IMR-90 (cell line): Measurements from ENCODE around the gene CNTRL. TPM values are rescaled to one million over a fixed set of nuclear protein-coding genes. Genes with fewer than 3 reads are reported as not detected.

ENCODE experiments used
- ATAC-seq: fragments of 200-7000 bp; cut with Tn5 transposase; 2 replicates; pipeline ENCODE4 v1.9.1; 2020; ENCODE audit warnings: low read depth, mild to moderate bottlenecking, moderate library complexity
- BruUV-seq: library from RNA; stranded (reverse); fragments of 400-500 nt; replicated peaks from 2 replicates; lab custom pipeline; 2021; lab: Mats Ljungman, UMichigan
- CTCF ChIA-PET: fragments of 300-600 bp; formaldehyde crosslinking; extraction: SDS; loops from one replicate; lab custom pipeline; 2021; ENCODE audit warnings: antibody characterized with exemption; lab: Yijun Ruan, JAX
- POLR2A ChIA-PET: fragments of 300-600 bp; sonication (Branson Sonifier 250); formaldehyde crosslinking; loops from one replicate; lab custom pipeline; 2022; ENCODE audit warnings: antibody characterized with exemption; ENCODE audit not compliant: unreplicated experiment; lab: Charles Lee
- DNase-seq: peaks from one replicate; pipeline ENCODE4 v3.0.0; 2013
- H2AFZ ChIP-seq: replicated peaks from 2 replicates; pipeline ENCODE3; 2013; ENCODE audit warnings: low read length, mild to moderate bottlenecking; ENCODE audit not compliant: poor library complexity
- H2AK5ac ChIP-seq: 2 replicates; pipeline ENCODE4 v1.6.1; 2013; ENCODE audit warnings: low read depth, low read length, inconsistent platforms
- H2AK9ac ChIP-seq: replicated peaks from 2 replicates; pipeline ENCODE3; 2013; ENCODE audit warnings: mild to moderate bottlenecking, low read depth, low read length, moderate library complexity; ENCODE audit not compliant: poor library complexity
- H2BK120ac ChIP-seq: 2 replicates; pipeline ENCODE4 v1.6.1; 2013; ENCODE audit warnings: low read depth, low read length, inconsistent platforms
- H2BK15ac ChIP-seq: 3 replicates; pipeline ENCODE4 v1.6.1; 2013; ENCODE audit warnings: low read depth, low read length, inconsistent platforms
- H2BK20ac ChIP-seq: 2 replicates; pipeline ENCODE4 v1.6.1; 2013; ENCODE audit warnings: low read depth, mild to moderate bottlenecking, inconsistent platforms, low read length, moderate library complexity
- H2BK5ac ChIP-seq: 2 replicates; pipeline ENCODE4 v1.6.1; 2013; ENCODE audit warnings: mild to moderate bottlenecking, low read depth, low read length, inconsistent platforms; ENCODE audit not compliant: poor library complexity, severe bottlenecking
- H3K14ac ChIP-seq: replicated peaks from 2 replicates; pipeline ENCODE4 v1.6.1; 2013; ENCODE audit warnings: low read depth, low read length, inconsistent platforms
- H3K18ac ChIP-seq: 2 replicates; pipeline ENCODE4 v1.6.1; 2013; ENCODE audit warnings: low read depth, low read length, control low read depth
- H3K23ac ChIP-seq: 2 replicates; pipeline ENCODE4 v1.6.1; 2013; ENCODE audit warnings: low read depth, low read length, inconsistent platforms
- H3K27ac ChIP-seq: 2 replicates; pipeline ENCODE4 v1.5.1; 2013; ENCODE audit warnings: mild to moderate bottlenecking, control low read depth, low read length; ENCODE audit not compliant: insufficient read depth
- H3K27me3 ChIP-seq: 2 replicates; pipeline ENCODE4 v1.6.1; 2013; ENCODE audit warnings: low read length; ENCODE audit not compliant: control insufficient read depth, insufficient read depth
- H3K36me3 ChIP-seq: 2 replicates; pipeline ENCODE4 v1.6.1; 2013; ENCODE audit warnings: low read length, mixed read lengths; ENCODE audit not compliant: control insufficient read depth, insufficient read depth
- H3K4ac ChIP-seq: 2 replicates; pipeline ENCODE4 v1.6.1; 2013; ENCODE audit warnings: low read depth, low read length, inconsistent platforms
- H3K4me1 ChIP-seq: 2 replicates; pipeline ENCODE4 v1.6.1; 2013; ENCODE audit warnings: low read length, mixed read lengths; ENCODE audit not compliant: control insufficient read depth, insufficient read depth
- H3K4me2 ChIP-seq: 2 replicates; pipeline ENCODE4 v1.6.1; 2013; ENCODE audit warnings: low read depth, mild to moderate bottlenecking, control low read depth, low read length, moderate library complexity
- H3K4me3 ChIP-seq: 2 replicates; pipeline ENCODE4 v1.5.1; 2013; ENCODE audit warnings: low read depth, mild to moderate bottlenecking, control low read depth, low read length, moderate library complexity; ENCODE audit not compliant: insufficient read depth
- H3K56ac ChIP-seq: 2 replicates; pipeline ENCODE4 v1.6.1; 2013; ENCODE audit warnings: low read length, inconsistent platforms; ENCODE audit not compliant: insufficient read depth; ENCODE audit errors: extremely low read depth
- H3K79me1 ChIP-seq, 2 experiments: 2 replicates each; pipeline ENCODE4 v1.6.1; 2013; ENCODE audit warnings: low read length in 2 of 2, inconsistent platforms in 1 of 2, low read depth in 1 of 2
- H3K9ac ChIP-seq: 2 replicates; pipeline ENCODE4 v1.6.1; 2013; ENCODE audit warnings: low read depth, low read length, control low read depth
- H3K9me1 ChIP-seq: 2 replicates; pipeline ENCODE4 v1.6.1; 2013; ENCODE audit warnings: low read length, inconsistent platforms; ENCODE audit not compliant: insufficient read depth
- H3K9me3 ChIP-seq: 2 replicates; pipeline ENCODE4 v1.6.1; 2013; ENCODE audit warnings: low read length; ENCODE audit not compliant: control insufficient read depth, insufficient read depth
- H4K20me1 ChIP-seq: 2 replicates; pipeline ENCODE4 v1.6.1; 2013; ENCODE audit warnings: low read length, inconsistent platforms; ENCODE audit not compliant: insufficient read depth
- H4K5ac ChIP-seq: 2 replicates; pipeline ENCODE4 v1.6.1; 2013; ENCODE audit warnings: mild to moderate bottlenecking, low read depth, low read length, control low read depth
- H4K8ac ChIP-seq, 2 experiments: 2 replicates each; pipeline ENCODE4 v1.6.1; 2013; ENCODE audit warnings: low read depth in 2 of 2, low read length in 2 of 2, control low read depth in 1 of 2, inconsistent platforms in 1 of 2
- H4K91ac ChIP-seq: 2 replicates; pipeline ENCODE4 v1.6.1; 2013; ENCODE audit warnings: low read depth, low read length, inconsistent platforms; ENCODE audit not compliant: insufficient read depth
- BHLHE40 ChIP-seq: fragments of 150-350 bp; IDR thresholded peaks from 2 replicates; pipeline ENCODE4 v1.6.1; 2016; ENCODE audit warnings: mild to moderate bottlenecking, low read depth, low read length
- CEBPB ChIP-seq: IDR thresholded peaks from 2 replicates; pipeline ENCODE4 v1.6.1; 2012; ENCODE audit warnings: low read depth, low read length, improper control_type of control experiment
- CHD1 ChIP-seq: IDR thresholded peaks from 2 replicates; pipeline ENCODE4 v1.6.1; 2012; ENCODE audit warnings: low read depth, low read length, improper control_type of control experiment
- CTCF ChIP-seq: conservative IDR thresholded peaks from 2 replicates; pipeline ENCODE4 v1.5.1; 2012; ENCODE audit warnings: mild to moderate bottlenecking, low read depth, low read length, improper control_type of control experiment
- ELK1 ChIP-seq: fragments of 150-350 bp; IDR thresholded peaks from 2 replicates; pipeline ENCODE4 v1.6.1; 2016; ENCODE audit warnings: low read depth, mild to moderate bottlenecking, low read length, moderate library complexity, borderline replicate concordance
- FOS ChIP-seq: fragments of 150-350 bp; IDR thresholded peaks from 2 replicates; pipeline ENCODE4 v1.6.1; 2016; ENCODE audit warnings: low read depth, low read length
- MAFK ChIP-seq: IDR thresholded peaks from 2 replicates; pipeline ENCODE4 v1.6.1; 2012; ENCODE audit warnings: low read depth, low read length, improper control_type of control experiment
- MAZ ChIP-seq: IDR thresholded peaks from 2 replicates; pipeline ENCODE4 v1.6.1; 2012; ENCODE audit warnings: low read depth, mild to moderate bottlenecking, low read length, improper control_type of control experiment, moderate library complexity, borderline replicate concordance
- MXI1 ChIP-seq: IDR thresholded peaks from 2 replicates; pipeline ENCODE4 v1.6.1; 2012; ENCODE audit warnings: low read depth, mild to moderate bottlenecking, low read length, moderate library complexity, borderline replicate concordance
- POLR2A ChIP-seq: IDR thresholded peaks from 2 replicates; pipeline ENCODE4 v1.6.1; 2012; ENCODE audit warnings: mild to moderate bottlenecking, low read depth, low read length
- RFX5 ChIP-seq: IDR thresholded peaks from 2 replicates; pipeline ENCODE4 v1.8.0; 2012; ENCODE audit warnings: low read depth, mild to moderate bottlenecking, low read length, moderate library complexity
- SMC3 ChIP-seq: fragments of 150-350 bp; IDR thresholded peaks from 2 replicates; pipeline ENCODE4 v1.6.1; 2016; ENCODE audit warnings: low read depth, mild to moderate bottlenecking, antibody characterized with exemption, low read length, moderate library complexity
- USF2 ChIP-seq: fragments of 150-350 bp; IDR thresholded peaks from 2 replicates; pipeline ENCODE4 v1.6.1; 2017; ENCODE audit warnings: mild to moderate bottlenecking, antibody characterized with exemption, low read length, low read depth
- WGBS, 2 experiments: methylation state at CpG; one replicate each; pipeline versions ENCODE4 v1.1.5 to v1.1.7; 2013; ENCODE audit warnings: missing lambda C conversion rate in 2 of 2; ENCODE audit not compliant: insufficient read length in 1 of 2; ENCODE audit errors: extremely low coverage in 2 of 2; 5-methylcytosine and 5-hydroxymethylcytosine counted together
- dilution Hi-C: fragments of 300-500 bp; cut with HindIII; formaldehyde crosslinking; loops from one replicate; pipeline ENCODE4 v1.14.3; 2018; ENCODE audit warnings: low sequenced_read_pairs; ENCODE audit not compliant: unreplicated experiment
- in situ Hi-C: fragments of 300-500 bp; cut with MboI; formaldehyde crosslinking; loops from 3 replicates; pipeline ENCODE4 v1.14.3; 2019; ENCODE audit warnings: low sequenced_read_pairs, inconsistent platforms, mixed read lengths
- intact Hi-C: fragments of 100-400 bp; cut with micrococcal nuclease; formaldehyde crosslinking; loops from 2 replicates; pipeline ENCODE4 v1.10.0; 2022
- polyA plus RNA-seq, 3 experiments: library from polyadenylated mRNA; depleted of rRNA; stranded (reverse); fragments of >200 nt; gene quantifications; 2 replicates each; pipeline ENCODE4 v1.2.3, GENCODE V29; 2012; ENCODE audit warnings: low replicate concordance in 1 of 3
- total RNA-seq: library from RNA; depleted of rRNA; stranded (reverse); fragments of >200 nt; gene quantifications from 2 replicates; pipeline ENCODE4 v1.2.3, GENCODE V29; 2012

CNTRL gene
- total and polyA plus RNA-seq, 2 of the 4 experiments (the other 2 are of a cell fraction), result 4.5 to 7.3 TPM

GRCh38 chr9:121071370-121071755 is 3.4 kb upstream of the CNTRL start:
- Histone ChIP-seq H3K27ac (peak overlapping the region; percentile 25; the same call in 1 of the 2 replicates), H3K79me1 (peaks cover 6 to 21% of the 10 kb centered on the region in 2 experiments), H2AFZ (peak overlapping the region; percentile 47), H4K91ac (no peak overlapping the region), H2BK20ac (no peak overlapping the region), H3K4ac (peak overlapping the region; percentile 21; the same call in 1 of the 2 replicates), H2BK120ac (no peak overlapping the region), H4K5ac (peak overlapping the region; percentile 67), H4K20me1 (no peaks in the 10 kb centered on the region), H3K9ac (peak overlapping the region; percentile 69), H3K27me3 (no peaks in the 10 kb centered on the region), H4K8ac (peak overlapping the region in 1 of 2 experiments; percentile 54; a peak in 1 of 4 replicates), H3K23ac (peak overlapping the region; percentile 32; the same call in 1 of the 2 replicates), H3K4me3 (peak overlapping the region; percentile 69; the same call in 1 of the 2 replicates), H3K9me3 (no peaks in the 10 kb centered on the region), H2BK5ac (no peak overlapping the region), H2BK15ac (no peak overlapping the region), H3K36me3 (no peaks in the 10 kb centered on the region), H3K4me1 (peaks cover 1% of the 10 kb centered on the region; the same call in 1 of the 2 replicates), H3K14ac (0 out of 2 replicates have a peak overlapping the region, but pooled peaks have one; percentile 0), H3K4me2 (peak overlapping the region; percentile 81), H2AK5ac (no peak overlapping the region), H3K18ac (peak overlapping the region; percentile 38; the same call in 1 of the 2 replicates), H3K9me1 (no peaks in the 10 kb centered on the region; the same call in 1 of the 2 replicates), H2AK9ac (no peak overlapping the region), H3K56ac (0 out of 2 replicates have a peak overlapping the region, but pooled peaks have one; percentile 18)
- ATAC-seq (no peak), DNase-seq (no peak)
- dilution Hi-C loops (no loop called here), intact Hi-C loops (loop anchor here (5.0 kb wide), 2 partner anchors 194 to 314 kb away; partner anchors contain the start of gene PHF19), in situ Hi-C loops (loop anchor here (25.0 kb wide), 1 partner anchor 459 kb away; no protein-coding TSS in a partner anchor)
- TF ChIP-seq CHD1 (no peak), RFX5 (no peak), MXI1 (no peak), MAZ (no peak), CEBPB (no peak), POLR2A (no peak), FOS (no peak), MAFK (no peak), USF2 (no peak), SMC3 (no peak), BHLHE40 (no peak), CTCF (no peak), ELK1 (no peak)
- BruUV-seq, result no TSS peak
- CTCF ChIA-PET, result interaction anchor here (0.6 to 2.0 kb wide), 7 partner anchors 12 to 451 kb away, joined by 3 to 10 read pairs (median 3); no protein-coding TSS in a partner anchor
- POLR2A ChIA-PET, result no interaction called here
- no CpG with 5 or more reads among the region's 2 CpGs for WGBS, 2 experiments
